ENCODE results near the gene HEY2. TPM values are rescaled to one million over a fixed set of nuclear protein-coding genes. Genes with fewer than 3 reads are reported as not detected.

The HEY2 gene
- total and polyA plus RNA-seq, 2 of the 8 experiments (the other 6 are each of a cell fraction or from before 2014, with no cell fraction given) = 9.1 to 16.2 TPM

GRCh38 chr6:125738276-125738675, 11.2 kb upstream of the HEY2 start (continued):
- TF ChIP-seq KDM1A (IDR thresholded peaks at IDR 0.05; ENCODE audit: borderline replicate concordance, low read length) = no peak
- no peak for TF ChIP-seq CHD2 (IDR thresholded peaks at IDR 0.05; ENCODE audit: low read length)
- TF ChIP-seq MAFK (IDR thresholded peaks at IDR 0.05; ENCODE audit: low read depth, low read length) = no peak
- no peak for TF ChIP-seq SRF (IDR thresholded peaks at IDR 0.05; ENCODE audit: low read depth, low read length)
- no peak for TF ChIP-seq SUZ12 (IDR thresholded peaks at IDR 0.05; ENCODE audit: low read length)
- no peak for TF ChIP-seq HDAC6 (IDR thresholded peaks at IDR 0.05; ENCODE audit: low read depth, low read length)

Measured in H1 (cell line).